GM23338 (cell line): Measurements from ENCODE around the gene CHD2. TPM values are rescaled to one million over a fixed set of nuclear protein-coding genes. Genes with fewer than 3 reads are reported as not detected.
A peak's percentile ranks its signal among the peaks of the same experiment; 100 is the strongest.

Experiments used
- ATAC-seq: fragments of 200-7000 bp; cut with Tn5 transposase; 3 replicates; pipeline ENCODE4 v1.9.1; 2020
- DNase-seq: peaks from one replicate; pipeline ENCODE4 v3.0.0-alpha.2; 2015; ENCODE audit warnings: low spot score
- H2AFZ ChIP-seq: fragments of 200-600 bp; sonication (generic); 2 replicates; pipeline ENCODE4 v1.8.0; 2016; ENCODE audit warnings: antibody characterized with exemption, mild to moderate bottlenecking, moderate library complexity
- H3F3A ChIP-seq: fragments of 200-600 bp; sonication (generic); replicated peaks from 2 replicates; pipeline ENCODE4 v1.8.0; 2017; ENCODE audit warnings: antibody characterized with exemption, mixed run types, low read depth
- H3K27ac ChIP-seq: fragments of 200-600 bp; sonication (generic); 2 replicates; pipeline ENCODE4 v1.6.1; 2016; ENCODE audit warnings: low read depth
- H3K27me3 ChIP-seq: fragments of 200-600 bp; sonication (generic); 2 replicates; pipeline ENCODE4 v1.8.0; 2016; ENCODE audit warnings: mild to moderate bottlenecking, mixed run types, moderate library complexity; ENCODE audit not compliant: insufficient read depth
- H3K36me3 ChIP-seq: fragments of 200-600 bp; sonication (generic); 2 replicates; pipeline ENCODE4 v1.8.0; 2016; ENCODE audit warnings: mild to moderate bottlenecking; ENCODE audit not compliant: insufficient read depth
- H3K4me1 ChIP-seq: fragments of 200-600 bp; sonication (generic); 2 replicates; pipeline ENCODE4 v1.8.0; 2016; ENCODE audit warnings: mild to moderate bottlenecking, moderate library complexity; ENCODE audit not compliant: insufficient read depth
- H3K4me2 ChIP-seq: fragments of 200-600 bp; sonication (generic); 2 replicates; pipeline ENCODE4 v1.7.1; 2017; ENCODE audit warnings: mixed run types
- H3K4me3 ChIP-seq: fragments of 200-600 bp; sonication (generic); 2 replicates; pipeline ENCODE4 v1.6.1; 2016; ENCODE audit warnings: mixed run types
- H3K79me2 ChIP-seq: fragments of 200-600 bp; sonication (generic); replicated peaks from 2 replicates; pipeline ENCODE4 v1.8.0; 2017; ENCODE audit warnings: mild to moderate bottlenecking; ENCODE audit not compliant: insufficient read depth
- H3K9me2 ChIP-seq: fragments of 200-600 bp; sonication (generic); 2 replicates; pipeline ENCODE4 v1.8.0; 2017; ENCODE audit not compliant: insufficient read depth
- H4K20me1 ChIP-seq: fragments of 200-600 bp; sonication (generic); replicated peaks from 2 replicates; pipeline ENCODE4 v1.8.0; 2017; ENCODE audit warnings: mild to moderate bottlenecking; ENCODE audit not compliant: insufficient read depth
- H3K27ac Mint-ChIP-seq: 2 replicates; pipeline ENCODE4 v1.8.0; 2020; ENCODE audit warnings: inconsistent platforms, mild to moderate bottlenecking, moderate library complexity, mixed read lengths
- H3K27me3 Mint-ChIP-seq: 3 replicates; pipeline ENCODE4 v1.8.0; 2022; ENCODE audit warnings: low read depth, mild to moderate bottlenecking, moderate library complexity, mixed read lengths, inconsistent platforms; ENCODE audit not compliant: insufficient read depth, poor library complexity
- H3K36me3 Mint-ChIP-seq: 3 replicates; pipeline ENCODE4 v1.8.0; 2021; ENCODE audit warnings: low read depth, mild to moderate bottlenecking, inconsistent platforms, moderate library complexity, mixed read lengths
- H3K4me1 Mint-ChIP-seq: 3 replicates; pipeline ENCODE4 v1.8.0; 2020; ENCODE audit warnings: mild to moderate bottlenecking, inconsistent platforms, mixed read lengths
- H3K4me3 Mint-ChIP-seq: 3 replicates; pipeline ENCODE4 v1.8.0; 2021; ENCODE audit warnings: moderate library complexity, mild to moderate bottlenecking, inconsistent platforms, mixed read lengths
- H3K9me3 Mint-ChIP-seq: 3 replicates; pipeline ENCODE4 v1.8.0; 2020; ENCODE audit warnings: moderate library complexity, mild to moderate bottlenecking, inconsistent platforms, mixed read lengths
- CREB1 ChIP-seq: fragments of 250-450 bp; sonication (Bioruptor Pico); IDR thresholded peaks from 2 replicates; pipeline ENCODE4 v1.5.0; 2020; ENCODE audit warnings: low read depth, mild to moderate bottlenecking, moderate library complexity
- ETS1 ChIP-seq: IDR thresholded peaks from 2 replicates; pipeline ENCODE4 v1.6.1; 2016; ENCODE audit warnings: antibody characterized with exemption
- EZH2 ChIP-seq: fragments of 200-600 bp; sonication (generic); IDR thresholded peaks from one replicate; pipeline ENCODE4 v1.8.0; 2017; ENCODE audit warnings: antibody characterized with exemption, mild to moderate bottlenecking, low read depth; ENCODE audit not compliant: unreplicated experiment
- EZH2phosphoT487 ChIP-seq: fragments of 200-600 bp; sonication (generic); IDR thresholded peaks from one replicate; pipeline ENCODE4 v1.8.1; 2018; ENCODE audit warnings: antibody characterized with exemption; ENCODE audit not compliant: unreplicated experiment
- POLR2AphosphoS5 ChIP-seq: IDR thresholded peaks from 2 replicates; pipeline ENCODE4 v1.6.1; 2016; ENCODE audit warnings: antibody characterized with exemption, low read depth
- REST ChIP-seq: IDR thresholded peaks from one replicate; pipeline ENCODE4 v1.6.1; 2018; ENCODE audit warnings: antibody characterized with exemption; ENCODE audit not compliant: unreplicated experiment
- STAT1 ChIP-seq: IDR thresholded peaks from one replicate; pipeline ENCODE4 v1.6.1; 2016; ENCODE audit warnings: antibody characterized with exemption; ENCODE audit not compliant: unreplicated experiment
- ZNF114 ChIP-seq: fragments of 250-450 bp; sonication (Bioruptor Pico); IDR thresholded peaks from 2 replicates; pipeline ENCODE4 v1.5.0; 2020; ENCODE audit warnings: mild to moderate bottlenecking, moderate library complexity
- ZNF331 ChIP-seq: fragments of 250-450 bp; sonication (Bioruptor Pico); IDR thresholded peaks from 2 replicates; pipeline ENCODE4 v1.5.0; 2020; ENCODE audit warnings: low read depth, mild to moderate bottlenecking, moderate library complexity
- polyA plus RNA-seq: library from polyadenylated mRNA; unstranded; fragments of >200 nt; fragmentation: Nextera tagmentation; extraction: Ambion mirVana; gene quantifications from 2 replicates; pipeline ENCODE4 v1.2.1, GENCODE V29; 2016
- total RNA-seq: library from RNA; depleted of rRNA; stranded (reverse); fragments of >200 nt; shearing (Covaris generic); gene quantifications from 2 replicates; pipeline ENCODE4 v1.2.3, GENCODE V29; 2014

The CHD2 gene
- total and polyA plus RNA-seq, 2 experiments from 2014 or later = 119 to 130 TPM

GRCh38 chr15:93072011-93072410 is 171.9 kb downstream of the CHD2 start:
- peaks cover 74% of the 10 kb centered on the region for H3K79me2 ChIP-seq
- peaks cover 69% of the 10 kb centered on the region for H3K4me1 Mint-ChIP-seq
- peak overlapping the region; percentile 93 for H3K27ac Mint-ChIP-seq
- H3K4me3 Mint-ChIP-seq = peak overlapping the region; percentile 92
- H3K36me3 Mint-ChIP-seq = peaks cover 30% of the 10 kb centered on the region
- peaks cover 4% of the 10 kb centered on the region for H3F3A ChIP-seq
- H3K4me3 ChIP-seq = peak overlapping the region; percentile 72
- no peak overlapping the region for H2AFZ ChIP-seq
- peak overlapping the region; percentile 95 for H3K4me2 ChIP-seq
- peak overlapping the region; percentile 89 for H3K27ac ChIP-seq
- DNase-seq = peak; percentile 65
- H3K27me3 ChIP-seq = peaks cover 20% of the 10 kb centered on the region
- peaks cover 48% of the 10 kb centered on the region for H3K4me1 ChIP-seq
- no peaks in the 10 kb centered on the region for H3K36me3 ChIP-seq
- H3K9me2 ChIP-seq = no peaks in the 10 kb centered on the region
- H3K27me3 Mint-ChIP-seq = peaks cover 26% of the 10 kb centered on the region
- H3K9me3 Mint-ChIP-seq = no peaks in the 10 kb centered on the region
- H4K20me1 ChIP-seq = peaks cover 39% of the 10 kb centered on the region
- no peak for ATAC-seq
- TF ChIP-seq EZH2 (no peak), CREB1 (CRISPR knock-in tag) (peak; percentile 9; the same call in 1 of the 2 replicates)

- H3K27me3 ChIP-seq = peaks cover 20% of the 10 kb centered on the region
- Mint-ChIP-seq H3K4me1 (peaks cover 63% of the 10 kb centered on the region), H3K27ac (peak overlapping the region; percentile 93), H3K4me3 (peak overlapping the region; percentile 92), H3K36me3 (peaks cover 24% of the 10 kb centered on the region), H3K9me3 (no peaks in the 10 kb centered on the region), H3K27me3 (peaks cover 23% of the 10 kb centered on the region)
- ATAC-seq (peak; percentile 76), DNase-seq (peak; percentile 90)
- TF ChIP-seq POLR2AphosphoS5 (peak; percentile 49; the same call in 1 of the 2 replicates), CREB1 (CRISPR knock-in tag) (peak; percentile 54), ZNF331 (CRISPR knock-in tag) (no peak), EZH2 (no peak), STAT1 (no peak), ZNF114 (no peak)
- H3F3A ChIP-seq = peaks cover 4% of the 10 kb centered on the region
- H3K27ac ChIP-seq = peak overlapping the region; percentile 89
- peaks cover 42% of the 10 kb centered on the region for H3K4me1 ChIP-seq
- peaks cover 67% of the 10 kb centered on the region for H3K79me2 ChIP-seq
- peak overlapping the region; percentile 72 for H3K4me3 ChIP-seq
- peak overlapping the region; percentile 74; the same call in 1 of the 2 replicates for H2AFZ ChIP-seq
- H3K4me2 ChIP-seq = peak overlapping the region; percentile 95
- no peaks in the 10 kb centered on the region for H3K36me3 ChIP-seq
- peaks cover 34% of the 10 kb centered on the region for H4K20me1 ChIP-seq
- H3K9me2 ChIP-seq = no peaks in the 10 kb centered on the region
These were observed 172.6 kb downstream of the CHD2 start for GRCh38 chr15:93072411-93073394.

- peak overlapping the region; percentile 74 for H2AFZ ChIP-seq
- Mint-ChIP-seq H3K36me3 (peaks cover 20% of the 10 kb centered on the region), H3K27me3 (peaks cover 20% of the 10 kb centered on the region), H3K4me1 (peaks cover 57% of the 10 kb centered on the region), H3K4me3 (peak overlapping the region; percentile 79), H3K27ac (peak overlapping the region; percentile 79; the same call in 1 of the 2 replicates), H3K9me3 (no peaks in the 10 kb centered on the region)
- peaks cover 26% of the 10 kb centered on the region for H4K20me1 ChIP-seq
- H3K79me2 ChIP-seq = peaks cover 59% of the 10 kb centered on the region
- no peaks in the 10 kb centered on the region for H3K36me3 ChIP-seq
- H3F3A ChIP-seq = peaks cover 4% of the 10 kb centered on the region
- H3K4me3 ChIP-seq = peak overlapping the region; percentile 72
- TF ChIP-seq REST (no peak), POLR2AphosphoS5 (no peak), ETS1 (0 out of 2 replicates have a peak, but pooled peaks have one; percentile 25), EZH2phosphoT487 (no peak), CREB1 (CRISPR knock-in tag) (no peak)
- H3K27me3 ChIP-seq = peaks cover 20% of the 10 kb centered on the region
- peaks cover 36% of the 10 kb centered on the region for H3K4me1 ChIP-seq
- peak overlapping the region; percentile 89; the same call in 1 of the 2 replicates for H3K27ac ChIP-seq
- ATAC-seq (peak; percentile 19), DNase-seq (peak; percentile 63)
- H3K9me2 ChIP-seq = no peaks in the 10 kb centered on the region
- H3K4me2 ChIP-seq = peak overlapping the region; percentile 95
These were observed 173.4 kb downstream of the CHD2 start for GRCh38 chr15:93073465-93073952.
